Suppressor macrophage treated with lipopolysaccharide for 1 hour (primary cell): ENCODE data around the gene C12orf54.
"Not testable (repeated sequence)": the region's sequence is repeated elsewhere in the genome, so short reads cannot be mapped to it uniquely, and the experiment has no call there.

Source experiments
- DNase-seq, 3 donors: peaks; one replicate each; pipeline ENCODE4 v3.0.0-alpha.2; 2020 to 2022

C12orf54 gene

DNA sequence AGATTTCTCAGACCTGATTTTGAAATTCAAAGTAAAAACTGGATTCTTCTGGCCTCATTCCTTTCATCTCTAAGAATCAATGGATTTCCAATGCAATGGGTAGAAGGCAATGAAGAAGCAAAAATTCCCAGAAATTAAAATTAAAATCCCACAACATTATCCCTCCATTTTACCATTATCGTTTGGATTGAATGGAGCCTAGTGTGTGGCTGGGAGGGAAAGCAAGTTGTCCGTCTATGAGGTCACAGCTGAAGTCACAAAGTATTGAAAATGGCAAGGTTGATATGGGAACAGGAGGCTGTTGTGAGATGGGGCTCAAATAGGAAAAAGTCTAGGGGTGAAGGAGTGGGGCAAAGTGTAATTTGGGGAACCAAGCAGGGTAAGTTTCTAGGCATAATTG lies at the start of gene C12orf54:
TSS of gene C12orf54 (plus strand) at position 301 of the 400 bp plus-strand sequence. CDS start 799 bp downstream, outside the sequence.
- DNase-seq, result no peak

DNA sequence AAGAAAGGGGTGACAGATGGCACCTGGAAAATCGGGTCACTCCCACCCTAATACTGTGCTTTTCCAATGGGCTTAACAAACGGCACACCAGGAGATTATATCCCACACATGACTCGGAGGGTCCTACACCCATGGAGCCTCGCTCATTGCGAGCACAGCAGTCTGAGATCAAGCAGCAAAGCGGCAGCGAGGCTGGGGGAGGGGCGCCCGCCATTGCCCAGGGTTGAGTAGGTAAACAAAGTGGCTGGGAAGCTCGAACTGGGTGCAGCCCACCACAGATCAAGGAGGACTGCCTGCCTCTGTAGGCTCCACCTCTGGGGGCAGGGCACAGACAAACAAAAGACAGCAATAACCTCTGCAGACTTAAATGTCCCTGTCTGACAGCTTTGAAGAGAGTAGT lies 48.3 kb upstream of the C12orf54 start:
- not testable (repeated sequence) for DNase-seq

GRCh38 chr12:48441069-48441468 lies 41.2 kb upstream of the C12orf54 start:
- no peak for DNase-seq

- no peak for DNase-seq
Observed at GRCh38 chr12:48442179-48442847, 40.0 kb upstream of the C12orf54 start.

- DNase-seq, result no peak
Observed at GRCh38 chr12:48445538-48445937, 36.8 kb upstream of the C12orf54 start.

- peak; percentile 31 to 53 (median 51) for DNase-seq
Observed at GRCh38 chr12:48446161-48446776, 36.0 kb upstream of the C12orf54 start.

GRCh38 chr12:48447755-48448154 lies 34.5 kb upstream of the C12orf54 start:
- DNase-seq, result peak; percentile 27 to 48 (median 36)

- DNase-seq, result no peak
Observed at GRCh38 chr12:48451372-48451771, 30.9 kb upstream of the C12orf54 start.

DNA sequence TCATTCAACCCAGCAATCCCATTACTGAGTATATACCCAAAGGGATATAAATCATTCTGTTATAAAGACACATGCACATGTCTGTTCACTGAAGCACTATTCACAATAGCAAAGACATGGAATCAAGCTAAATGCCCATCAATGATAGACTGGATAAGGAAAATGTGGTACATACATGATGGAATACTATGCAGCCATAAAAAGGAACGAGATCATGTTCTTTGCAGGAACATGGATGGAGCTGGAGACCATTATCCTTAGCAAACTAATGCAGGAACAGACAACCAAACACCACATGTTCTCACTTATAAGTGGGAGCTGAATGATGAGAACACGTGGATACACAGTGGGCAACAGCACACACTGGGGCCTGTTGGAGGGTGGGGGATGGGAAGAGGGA lies 29.3 kb upstream of the C12orf54 start:
- DNase-seq, result not testable (repeated sequence)

DNA sequence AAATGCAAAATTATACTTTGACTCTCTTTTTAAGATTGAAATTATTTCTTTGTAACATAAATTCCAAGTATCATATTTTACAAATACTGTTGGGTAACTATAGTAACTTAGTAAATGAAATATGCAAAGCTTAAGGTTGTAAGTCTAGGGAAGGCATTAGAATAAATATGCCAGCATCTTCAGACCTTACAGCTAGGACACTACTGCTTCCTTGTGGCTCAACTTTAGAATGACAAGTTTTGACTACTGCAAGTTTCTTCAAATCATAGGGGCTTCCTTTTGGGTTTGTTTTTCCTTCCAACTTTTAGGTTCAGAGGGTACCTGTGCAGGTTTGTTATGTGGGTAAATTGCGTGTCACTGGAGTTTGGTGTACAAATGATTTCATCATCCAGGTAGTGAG lies 27.6 kb upstream of the C12orf54 start:
- peak; percentile 39 to 54 (median 41) for DNase-seq

GRCh38 chr12:48455116-48455515 lies 27.2 kb upstream of the C12orf54 start:
- no peak for DNase-seq

- no peak for DNase-seq
Observed at GRCh38 chr12:48459259-48459658, 23.0 kb upstream of the C12orf54 start.

- not testable (repeated sequence) for DNase-seq
Observed at GRCh38 chr12:48469027-48469426, 13.3 kb upstream of the C12orf54 start.

DNA sequence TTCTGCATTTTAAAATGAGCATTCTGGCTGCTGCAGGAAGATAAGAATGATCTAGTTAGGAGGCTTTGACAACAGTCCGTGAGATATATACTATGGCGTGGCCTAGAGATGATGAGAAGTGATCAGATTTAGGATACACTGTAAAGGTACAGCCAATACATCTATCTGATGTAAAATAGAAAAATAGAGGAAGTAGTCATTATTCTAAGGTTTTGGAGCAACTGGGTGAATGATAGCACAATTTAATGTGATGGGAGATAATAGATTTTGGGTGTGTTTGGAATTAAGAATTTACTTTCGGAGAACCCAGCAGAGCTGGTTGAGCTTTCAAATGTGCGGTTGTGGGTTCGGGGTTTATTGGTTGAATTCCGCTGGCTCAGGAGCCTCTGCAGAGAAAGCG lies 10.0 kb upstream of the C12orf54 start, which contains the start of gene ANP32D:
TSS of gene ANP32D (plus strand) at position 301 of the 400 bp plus-strand sequence. CDS start 106 bp downstream, outside the sequence.
- no peak for DNase-seq

- no peak for DNase-seq
Observed at GRCh38 chr12:48473061-48473460, 9.2 kb upstream of the C12orf54 start.

GRCh38 chr12:48474497-48474896 lies 7.8 kb upstream of the C12orf54 start:
- DNase-seq, result not testable (repeated sequence)

DNA sequence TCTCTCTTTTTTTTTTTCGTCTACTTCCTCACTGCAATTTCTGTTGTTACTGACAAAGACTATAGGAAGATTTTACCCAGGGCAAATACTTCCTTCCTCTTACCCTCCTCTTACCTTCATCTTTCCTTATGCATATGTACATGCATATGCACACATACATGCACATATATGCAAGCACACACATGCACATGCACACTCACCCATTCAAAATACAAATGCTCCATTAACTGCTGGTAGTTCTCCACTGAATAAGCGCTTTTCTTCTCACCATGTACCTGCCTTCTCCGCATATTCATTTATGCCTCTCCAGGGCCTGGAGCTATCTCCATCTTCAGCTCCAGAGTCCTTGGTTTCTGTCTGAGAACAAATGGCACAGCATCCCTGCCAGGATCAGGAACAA lies 632 bp downstream of the C12orf54 start:
- no peak for DNase-seq

DNA sequence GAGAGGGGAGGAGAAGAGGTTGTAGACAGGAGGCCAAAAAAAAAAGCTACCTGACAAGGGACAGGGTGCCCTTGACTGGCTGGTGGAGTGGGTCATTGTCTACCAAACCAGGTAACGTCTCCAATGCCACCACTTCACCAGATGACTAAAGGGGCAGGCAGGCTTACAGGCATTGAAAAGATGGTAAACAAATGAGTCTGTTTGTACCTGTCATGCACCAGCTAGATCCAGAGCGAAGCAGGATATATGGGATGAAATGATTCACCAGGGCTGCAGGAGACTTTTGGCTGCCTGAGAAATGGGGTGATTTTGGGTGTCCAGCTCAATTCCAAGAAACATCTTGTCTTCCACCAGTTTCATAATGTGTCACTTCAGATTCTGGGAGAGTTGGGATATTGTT lies 4.0 kb downstream of the C12orf54 start:
- DNase-seq, result no peak

GRCh38 chr12:48486679-48487078 lies 4.4 kb downstream of the C12orf54 start:
- no peak for DNase-seq

- DNase-seq, result peak in 1 of 3 donors; percentile 3
Observed at GRCh38 chr12:48489012-48489411, 6.7 kb downstream of the C12orf54 start.

GRCh38 chr12:48489456-48489855 lies 7.2 kb downstream of the C12orf54 start:
- DNase-seq, result not testable (repeated sequence)

DNA sequence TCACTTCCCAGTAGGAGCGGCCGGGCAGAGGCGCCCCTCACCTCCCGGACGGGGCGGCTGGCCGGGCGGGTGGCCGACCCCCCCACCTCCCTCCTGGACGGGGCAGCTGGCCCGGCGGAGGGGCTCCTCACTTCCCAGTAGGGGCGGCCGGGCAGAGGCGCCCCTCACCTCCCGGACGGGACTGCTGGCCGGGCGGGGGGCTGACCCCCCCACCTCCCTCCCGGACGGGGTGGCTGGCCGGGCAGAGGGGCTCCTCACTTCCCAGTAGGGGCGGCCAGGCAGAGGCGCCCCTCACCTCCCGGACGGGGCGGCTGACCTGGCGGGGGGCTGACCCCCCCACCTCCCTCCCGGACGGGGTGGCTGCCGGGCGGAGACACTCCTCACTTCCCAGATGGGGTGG lies 18.0 kb downstream of the C12orf54 start:
- not testable (repeated sequence) for DNase-seq

DNA sequence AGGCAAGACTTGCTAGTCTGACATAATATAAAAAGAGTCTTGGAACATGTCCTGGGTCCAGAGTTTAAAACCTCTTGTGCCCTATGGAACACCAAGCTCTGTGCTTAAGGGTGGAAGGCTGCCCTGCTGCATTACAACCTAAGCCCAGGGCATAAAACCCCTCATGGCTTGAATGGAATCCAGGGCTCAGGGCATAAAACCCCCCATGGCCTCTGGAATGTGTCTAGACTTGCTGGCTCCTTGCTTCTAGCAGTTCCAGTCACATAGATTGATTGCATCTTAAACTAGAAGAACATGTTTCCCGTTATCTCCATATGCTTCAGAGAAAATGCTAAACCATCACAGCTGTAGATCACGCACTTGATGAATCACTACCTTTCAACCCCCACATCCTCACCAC lies 24.5 kb downstream of the C12orf54 start:
- DNase-seq, result not testable (repeated sequence)

DNA sequence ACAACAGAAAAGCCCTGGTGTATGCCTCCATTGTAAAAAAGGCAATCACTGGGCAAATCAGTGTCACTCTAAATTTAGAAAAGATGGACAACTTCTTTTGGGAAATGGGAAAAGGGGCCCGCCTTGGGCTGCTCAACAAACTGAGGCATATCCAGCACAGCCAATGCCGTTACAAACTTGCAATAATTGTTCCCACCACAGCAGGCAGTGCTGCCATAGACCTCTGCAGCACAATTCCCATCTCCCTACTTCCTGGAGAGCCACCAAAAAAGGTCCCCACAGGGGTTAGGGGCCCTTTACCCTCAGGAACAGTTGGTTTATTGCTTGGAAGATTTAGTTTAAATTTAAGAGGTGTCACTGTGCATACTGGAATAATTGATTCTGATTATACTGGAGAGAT lies 26.7 kb downstream of the C12orf54 start:
- DNase-seq, result no peak
